Fibroblast of skin of right biceps (primary cell): ENCODE results near the gene CMSS1.
"Not testable (repeated sequence)": the region's sequence is repeated elsewhere in the genome, so short reads cannot be mapped to it uniquely, and the experiment has no call there.

ENCODE experiments used
- DNase-seq: peaks from one replicate; pipeline ENCODE4 v3.0.0-alpha.2; 2013

Gene CMSS1

GRCh38 chr3:100089812-100090668 is 272.4 kb downstream of the CMSS1 start:
- peak; percentile 70 for DNase-seq

- DNase-seq, result no peak
These were observed 273.0 kb downstream of the CMSS1 start for GRCh38 chr3:100090669-100091005.

- DNase-seq, result peak; percentile 43
These were observed 276.2 kb downstream of the CMSS1 start for GRCh38 chr3:100093831-100094230.

- not testable (repeated sequence) for DNase-seq
These were observed 278.6 kb downstream of the CMSS1 start for GRCh38 chr3:100096286-100096685.

GRCh38 chr3:100096866-100097265 is 279.2 kb downstream of the CMSS1 start:
- DNase-seq, result no peak

- DNase-seq, result no peak
These were observed 280.5 kb downstream of the CMSS1 start for GRCh38 chr3:100097919-100098783.

- no peak for DNase-seq
These were observed 281.1 kb downstream of the CMSS1 start for GRCh38 chr3:100098784-100099070.

- peak; percentile 35 for DNase-seq
These were observed 282.0 kb downstream of the CMSS1 start for GRCh38 chr3:100099621-100100020.

GRCh38 chr3:100100425-100100824 is 282.8 kb downstream of the CMSS1 start:
- peak; percentile 77 for DNase-seq

GRCh38 chr3:100102757-100103156 is 285.1 kb downstream of the CMSS1 start:
- no peak for DNase-seq

GRCh38 chr3:100103558-100104441 is 286.1 kb downstream of the CMSS1 start:
- peak; percentile 54 for DNase-seq

- no peak for DNase-seq
These were observed 286.8 kb downstream of the CMSS1 start for GRCh38 chr3:100104442-100104798.

GRCh38 chr3:100104817-100105413 is 287.3 kb downstream of the CMSS1 start:
- no peak for DNase-seq

GRCh38 chr3:100105501-100105900 is 287.8 kb downstream of the CMSS1 start:
- peak; percentile 70 for DNase-seq

- no peak for DNase-seq
These were observed 288.4 kb downstream of the CMSS1 start for GRCh38 chr3:100106094-100106493.

GRCh38 chr3:100106531-100107141 is 289.0 kb downstream of the CMSS1 start:
- DNase-seq, result peak; percentile 70

- no peak for DNase-seq
These were observed 289.7 kb downstream of the CMSS1 start for GRCh38 chr3:100107221-100107814.

- DNase-seq, result no peak
These were observed 290.9 kb downstream of the CMSS1 start for GRCh38 chr3:100108464-100109079.

- DNase-seq, result peak; percentile 35
These were observed 292.5 kb downstream of the CMSS1 start for GRCh38 chr3:100110162-100110561.

- no peak for DNase-seq
These were observed 294.1 kb downstream of the CMSS1 start for GRCh38 chr3:100111728-100112127.

GRCh38 chr3:100113723-100114412 is 296.2 kb downstream of the CMSS1 start:
- no peak for DNase-seq
